Mucosa of rectum (tissue), 2 donors: Measurements from ENCODE around the gene CEP170.

ENCODE experiments used
- H3K27ac ChIP-seq, 2 donors: one replicate each; pipeline ENCODE4 v1.7.0; 2013; ENCODE audit warnings: inconsistent platforms in 2 of 2, low read depth in 2 of 2, low read length in 2 of 2
- H3K27me3 ChIP-seq, 2 donors: one replicate each; pipeline ENCODE4 v1.7.0; 2013; ENCODE audit warnings: low read length in 2 of 2; ENCODE audit not compliant: control insufficient read depth in 2 of 2, insufficient read depth in 2 of 2
- H3K36me3 ChIP-seq, 2 donors: one replicate each; pipeline ENCODE4 v1.7.0; 2013; ENCODE audit warnings: low read length in 2 of 2; ENCODE audit not compliant: control insufficient read depth in 2 of 2, insufficient read depth in 2 of 2
- H3K4me1 ChIP-seq, 2 donors: one replicate each; pipeline ENCODE4 v1.7.0; 2013; ENCODE audit warnings: low read length in 2 of 2, mild to moderate bottlenecking in 1 of 2; ENCODE audit not compliant: control insufficient read depth in 2 of 2, insufficient read depth in 2 of 2
- H3K4me3 ChIP-seq, 2 donors: one replicate each; pipeline ENCODE4 v1.7.0; 2013; ENCODE audit warnings: low read length in 2 of 2
- H3K9ac ChIP-seq, 2 donors: one replicate each; pipeline ENCODE4 v1.7.0; 2013; ENCODE audit warnings: low read length in 2 of 2, low read depth in 1 of 2, mild to moderate bottlenecking in 1 of 2
- H3K9me3 ChIP-seq, 2 donors: one replicate each; pipeline ENCODE4 v1.7.0; 2013; ENCODE audit warnings: low read length in 2 of 2; ENCODE audit not compliant: control insufficient read depth in 2 of 2
- donor health status: healthy.
- donor health status: Normal muscosa, but diverticular disease.

CEP170 gene

DNA sequence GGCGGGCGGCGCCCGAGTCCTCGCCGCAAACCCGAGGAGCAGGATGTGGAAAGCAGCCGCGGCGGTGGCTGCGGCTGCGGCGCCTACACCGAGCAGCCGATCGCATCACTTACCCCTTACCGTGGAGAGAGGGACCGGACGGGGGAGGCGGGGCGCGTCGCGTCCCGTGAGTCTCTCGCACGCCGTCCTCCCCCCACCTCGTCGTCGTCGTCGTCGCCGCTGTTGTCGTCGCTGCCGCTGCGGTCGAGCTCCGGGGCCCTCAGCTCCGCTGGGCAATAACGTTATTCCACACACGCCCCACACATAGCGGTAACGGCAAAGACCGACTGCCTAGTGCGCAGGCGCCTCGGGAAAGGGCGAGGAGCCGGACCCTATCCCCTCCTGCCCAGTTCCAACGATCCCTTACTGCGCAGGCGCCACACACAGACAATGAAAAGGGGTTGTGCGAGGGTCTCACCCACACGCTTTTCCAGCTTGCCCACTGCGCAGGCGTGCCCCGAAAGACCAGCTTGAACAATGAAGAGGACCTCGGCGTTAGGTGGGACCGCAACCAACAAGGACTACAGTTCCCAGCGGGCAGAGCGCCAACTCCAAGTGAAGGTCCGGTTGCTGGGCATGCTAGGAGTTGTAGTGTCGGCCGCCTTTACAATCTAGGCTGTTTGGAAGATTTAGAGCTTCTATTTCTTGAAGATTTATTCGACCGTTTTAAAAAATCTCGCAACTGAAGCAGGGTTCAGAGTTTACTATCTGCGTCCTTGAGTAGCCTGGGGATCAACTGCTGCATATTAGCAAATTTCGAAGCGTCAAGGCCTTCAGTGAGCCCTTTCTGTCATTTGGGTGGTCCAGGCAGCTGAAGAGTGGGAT lies at the start of gene CEP170:
TSS of gene CEP170 (minus strand) at position 355 of the 864 bp plus-strand sequence. CDS start 30,001 bp downstream, outside the sequence.
- Histone ChIP-seq H3K27me3 (no peaks in the 10 kb centered on the region), H3K27ac (peak within 1 kb of the TSS; percentile 93 to 97), H3K9me3 (no peaks in the 10 kb centered on the region), H3K9ac (peak within 1 kb of the TSS; percentile 93 to 97), H3K4me3 (peak within 1 kb of the TSS; percentile 91 to 96), H3K4me1 (peaks cover 7 to 10% of the 10 kb centered on the region in 2 donors), H3K36me3 (no peaks in the 10 kb centered on the region)

DNA sequence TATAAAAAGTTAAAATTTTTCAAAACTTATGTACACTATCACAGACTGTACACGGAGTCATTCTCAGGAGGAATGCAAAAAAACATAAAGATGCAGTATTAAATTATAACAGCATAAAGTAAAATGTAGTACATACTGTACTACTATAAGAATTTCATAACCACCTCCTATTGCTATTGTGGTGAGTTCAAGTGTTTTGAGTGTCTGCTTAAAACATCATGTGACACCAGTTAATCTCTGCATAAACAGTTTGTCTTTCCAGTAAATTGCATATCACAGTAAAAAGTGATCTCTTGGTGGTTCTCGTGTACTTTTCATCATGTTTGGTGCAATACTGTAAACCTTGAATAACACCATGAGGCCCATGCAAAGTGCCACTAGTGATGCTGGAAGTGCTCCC lies 46.0 kb upstream of the CEP170 start:
- no peak overlapping the region for H3K4me3 ChIP-seq
- H3K9ac ChIP-seq: no peak overlapping the region

DNA sequence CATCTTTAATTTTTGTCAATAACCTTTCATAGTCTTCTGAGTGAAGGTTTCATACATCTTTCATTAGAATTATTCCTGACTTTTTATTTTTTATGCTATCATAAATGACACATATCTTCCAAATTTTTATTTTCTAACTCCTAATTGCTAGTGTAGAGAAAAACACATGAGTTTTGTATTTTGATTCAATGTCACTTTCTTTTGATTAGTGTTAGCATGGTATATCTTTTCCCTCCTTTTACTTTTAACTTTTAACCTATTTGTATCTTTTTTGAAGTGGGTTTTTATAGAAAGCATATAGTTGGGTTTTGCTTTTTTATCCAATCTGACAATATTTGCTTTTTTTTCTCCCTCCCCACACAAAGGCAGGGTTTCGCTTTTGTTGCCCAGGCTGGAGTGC lies 44.0 kb upstream of the CEP170 start:
- Histone ChIP-seq H3K4me1 (no peaks in the 10 kb centered on the region), H3K9ac (no peak overlapping the region), H3K36me3 (no peaks in the 10 kb centered on the region), H3K4me3 (no peak overlapping the region), H3K27me3 (no peaks in the 10 kb centered on the region), H3K9me3 (peaks cover 0 to 2% of the 10 kb centered on the region in 2 donors), H3K27ac (no peak overlapping the region)

More for the DNA sequence above, 46.0 kb upstream of the CEP170 start:
- no peaks in the 10 kb centered on the region for H3K4me1 ChIP-seq
- H3K36me3 ChIP-seq: no peaks in the 10 kb centered on the region
- peaks cover 0 to 2% of the 10 kb centered on the region in 2 donors for H3K9me3 ChIP-seq
- no peak overlapping the region for H3K27ac ChIP-seq
- no peaks in the 10 kb centered on the region for H3K27me3 ChIP-seq

DNA sequence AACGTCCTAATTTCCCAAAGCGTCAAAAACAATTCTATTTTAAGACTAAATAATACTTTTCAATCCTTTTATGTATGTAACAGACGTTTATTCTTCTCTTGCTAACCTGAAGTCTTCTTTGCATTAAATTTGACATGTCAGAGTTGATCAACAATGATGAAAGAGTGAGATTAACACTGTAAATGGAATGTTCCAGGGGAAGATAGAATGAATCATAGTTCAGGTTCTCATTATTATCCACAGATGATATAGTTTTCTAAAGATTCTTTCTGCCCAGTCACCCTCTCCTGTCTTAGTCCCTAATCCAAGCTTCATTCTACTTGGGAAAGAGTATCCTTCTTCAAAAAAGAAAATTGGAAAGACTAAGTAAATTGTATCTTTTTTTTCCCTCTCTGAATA lies 39.6 kb upstream of the CEP170 start:
- Histone ChIP-seq H3K36me3 (peaks cover 3 to 5% of the 10 kb centered on the region in 2 donors), H3K9me3 (no peaks in the 10 kb centered on the region), H3K4me1 (no peaks in the 10 kb centered on the region), H3K9ac (no peak overlapping the region), H3K27ac (no peak overlapping the region), H3K27me3 (no peaks in the 10 kb centered on the region), H3K4me3 (no peak overlapping the region)

DNA sequence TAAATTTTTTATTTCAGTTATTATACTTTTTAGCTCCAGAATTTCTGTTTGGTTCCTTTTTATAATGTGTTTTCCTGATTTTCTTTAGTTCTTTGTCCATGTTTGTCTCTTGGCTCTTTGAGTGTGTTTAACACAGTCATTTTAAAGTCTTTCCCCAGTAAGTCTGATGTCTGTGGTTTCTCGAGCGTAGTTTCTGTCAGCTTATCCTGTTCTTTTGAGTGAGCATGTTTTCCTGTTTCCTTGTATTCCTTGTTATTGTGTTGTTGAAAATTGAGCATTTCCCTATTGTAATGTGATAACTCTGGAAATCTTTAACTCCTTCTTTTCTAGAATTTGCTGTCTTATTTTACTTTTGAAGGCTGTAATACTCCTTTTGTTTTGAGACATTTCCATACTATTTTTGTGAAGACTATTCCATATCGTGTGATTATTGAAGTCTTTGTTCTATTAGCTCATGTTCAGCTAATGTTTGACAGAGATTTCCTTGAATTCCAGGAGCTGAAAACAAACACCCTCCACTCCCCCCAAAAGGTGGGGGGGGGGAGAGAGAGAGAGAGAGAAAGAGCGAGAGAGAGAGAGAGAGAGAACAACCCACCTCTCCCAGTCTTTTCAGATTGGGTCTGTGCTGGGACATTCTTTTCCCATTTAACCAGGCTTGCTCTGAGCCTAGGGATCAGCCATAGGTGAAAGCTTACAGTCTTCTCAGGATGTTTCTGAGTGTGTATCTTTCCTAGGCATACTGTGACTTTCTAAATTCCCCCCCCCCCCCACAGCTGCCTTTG lies 39.1 kb upstream of the CEP170 start:
- Histone ChIP-seq H3K9me3 (no peaks in the 10 kb centered on the region), H3K36me3 (peaks cover 3 to 8% of the 10 kb centered on the region in 2 donors), H3K9ac (no peak overlapping the region)

DNA sequence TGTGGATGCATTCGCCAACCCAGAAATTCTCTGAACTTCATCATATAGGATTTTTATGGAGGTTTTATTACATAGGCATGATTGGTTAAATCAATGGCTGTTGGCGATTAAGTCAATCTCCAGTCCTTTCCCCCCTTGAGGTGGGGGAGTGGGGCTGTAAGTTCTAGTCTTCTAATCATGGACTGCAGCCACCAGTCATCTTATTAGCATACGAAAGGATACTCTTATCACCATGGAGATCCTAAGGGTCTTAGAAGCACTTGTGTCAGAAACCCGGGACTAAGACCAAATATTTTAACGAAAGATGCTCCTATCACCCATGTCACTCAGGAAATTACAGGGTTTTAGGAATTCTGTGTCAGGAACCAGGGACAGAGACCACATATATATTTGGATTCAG lies 37.0 kb upstream of the CEP170 start:
- no peak overlapping the region for H3K27ac ChIP-seq
- no peak overlapping the region for H3K4me3 ChIP-seq
- no peaks in the 10 kb centered on the region for H3K4me1 ChIP-seq
- no peak overlapping the region for H3K9ac ChIP-seq
- H3K27me3 ChIP-seq: no peaks in the 10 kb centered on the region
- peaks cover 3 to 8% of the 10 kb centered on the region in 2 donors for H3K36me3 ChIP-seq
- H3K9me3 ChIP-seq: no peaks in the 10 kb centered on the region

More for the DNA sequence above, 39.1 kb upstream of the CEP170 start:
- Histone ChIP-seq H3K27me3 (no peaks in the 10 kb centered on the region), H3K27ac (no peak overlapping the region), H3K4me3 (no peak overlapping the region), H3K4me1 (no peaks in the 10 kb centered on the region)

DNA sequence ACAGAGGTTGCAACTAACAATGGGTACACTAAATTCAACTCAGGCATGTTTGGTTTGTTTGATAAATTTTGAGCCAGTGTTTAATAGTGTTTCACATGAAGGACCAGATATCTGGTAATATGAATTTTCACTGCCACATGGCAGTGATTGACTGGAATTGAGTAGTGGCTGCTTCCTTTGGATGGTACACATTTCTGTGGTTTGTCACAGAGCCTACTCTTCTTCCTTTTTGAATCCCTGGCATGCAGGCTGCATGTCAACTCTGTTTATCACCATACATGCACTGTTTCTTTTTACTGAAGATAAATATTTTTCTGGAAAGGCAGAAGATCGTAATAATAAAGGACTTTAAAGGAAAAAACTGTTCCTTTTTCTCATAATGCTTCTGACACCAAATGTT lies 36.2 kb upstream of the CEP170 start:
- Histone ChIP-seq H3K27me3 (no peaks in the 10 kb centered on the region), H3K27ac (no peak overlapping the region), H3K4me3 (no peak overlapping the region), H3K36me3 (peaks cover 6 to 8% of the 10 kb centered on the region in 2 donors), H3K9ac (no peak overlapping the region), H3K4me1 (peaks cover 0 to 3% of the 10 kb centered on the region in 2 donors), H3K9me3 (no peaks in the 10 kb centered on the region)

DNA sequence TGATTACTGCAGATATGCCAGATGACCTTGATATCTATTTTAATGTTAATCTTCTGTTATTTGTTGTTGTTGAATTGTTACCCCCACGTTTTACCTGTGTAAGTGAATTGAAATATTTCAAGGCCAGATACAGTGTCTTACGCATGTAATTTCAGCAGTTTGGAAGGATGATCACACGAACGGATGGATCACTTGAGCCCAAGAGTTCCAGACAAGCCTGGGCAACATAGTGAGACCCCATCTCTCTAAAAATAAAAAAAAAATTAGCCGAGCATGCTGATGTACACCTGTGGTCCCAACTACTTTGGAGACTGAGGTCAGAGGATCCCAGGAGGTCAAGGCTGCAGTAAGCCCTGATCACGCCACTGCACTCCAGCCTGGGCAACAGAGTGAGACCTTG lies 33.0 kb upstream of the CEP170 start:
- H3K27me3 ChIP-seq: no peaks in the 10 kb centered on the region
- H3K4me1 ChIP-seq: peaks cover 0 to 3% of the 10 kb centered on the region in 2 donors
- peaks cover 7 to 8% of the 10 kb centered on the region in 2 donors for H3K36me3 ChIP-seq
- H3K27ac ChIP-seq: peak overlapping the region; percentile 39 to 52
- no peaks in the 10 kb centered on the region for H3K9me3 ChIP-seq
- no peak overlapping the region for H3K4me3 ChIP-seq
- H3K9ac ChIP-seq: no peak overlapping the region

DNA sequence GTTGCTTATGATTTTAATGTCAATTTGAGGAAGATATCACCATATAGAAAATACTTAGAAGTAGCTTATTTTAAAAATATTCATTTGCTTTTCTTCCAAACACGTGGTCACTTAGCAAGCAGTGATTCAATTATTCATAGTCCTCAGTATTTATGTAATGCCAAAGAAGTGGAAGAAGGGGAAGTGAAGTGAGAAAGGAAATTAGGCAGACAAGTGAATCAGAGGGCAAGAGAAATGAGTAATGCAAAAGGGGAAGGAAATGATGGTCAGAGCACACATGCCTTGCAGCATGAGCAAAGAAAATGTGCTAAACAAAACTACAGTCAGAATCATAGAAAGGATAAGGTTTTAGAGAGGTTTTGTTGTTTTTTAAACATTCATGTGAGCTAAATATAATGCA lies 32.6 kb upstream of the CEP170 start:
- Histone ChIP-seq H3K4me1 (peaks cover 0 to 3% of the 10 kb centered on the region in 2 donors), H3K9me3 (no peaks in the 10 kb centered on the region), H3K36me3 (peaks cover 5 to 7% of the 10 kb centered on the region in 2 donors), H3K9ac (no peak overlapping the region), H3K4me3 (no peak overlapping the region), H3K27me3 (no peaks in the 10 kb centered on the region), H3K27ac (peak overlapping the region; percentile 39 to 52)

DNA sequence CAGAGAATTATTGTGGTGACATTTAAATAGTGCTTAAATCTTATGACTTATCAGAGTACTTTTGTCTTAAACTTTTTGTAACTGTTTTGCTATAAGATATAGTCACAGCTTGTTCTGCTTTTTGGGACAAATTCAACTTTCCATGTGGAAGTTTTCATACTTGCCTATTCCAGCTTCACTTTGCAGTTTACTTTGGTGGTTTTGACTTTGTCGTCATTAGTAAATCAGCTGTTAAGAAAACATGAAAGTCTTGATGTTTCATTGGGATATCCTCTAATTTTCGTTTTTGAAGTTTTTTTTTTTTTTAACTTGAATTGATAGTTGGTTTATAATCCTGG lies 32.0 kb upstream of the CEP170 start:
- Histone ChIP-seq H3K9me3 (no peaks in the 10 kb centered on the region), H3K27ac (peak overlapping the region; percentile 39 to 58), H3K4me1 (peaks cover 0 to 3% of the 10 kb centered on the region in 2 donors), H3K36me3 (peaks cover 4 to 5% of the 10 kb centered on the region in 2 donors), H3K9ac (no peak overlapping the region), H3K27me3 (no peaks in the 10 kb centered on the region), H3K4me3 (no peak overlapping the region)
